Activated naive CD4-positive, alpha-beta T cell treated with anti-CD3 and anti-CD28 coated beads, Interleukin-2, amount 50 U/mL, for 24 hours (primary cell): ENCODE measurements around the gene ELP5.

Source experiments
- H3K27ac Mint-ChIP-seq: one replicate; pipeline ENCODE4 v1.8.0; 2021; ENCODE audit warnings: mild to moderate bottlenecking, mixed read lengths
- H3K27me3 Mint-ChIP-seq: one replicate; pipeline ENCODE4 v1.8.0; 2021; ENCODE audit warnings: mixed read lengths
- H3K36me3 Mint-ChIP-seq: one replicate; pipeline ENCODE4 v1.8.0; 2021; ENCODE audit warnings: mixed read lengths
- H3K4me1 Mint-ChIP-seq: one replicate; pipeline ENCODE4 v1.8.0; 2021; ENCODE audit warnings: mixed read lengths
- H3K4me3 Mint-ChIP-seq: one replicate; pipeline ENCODE4 v1.8.0; 2021; ENCODE audit warnings: mild to moderate bottlenecking, mixed read lengths
- H3K9me3 Mint-ChIP-seq: one replicate; pipeline ENCODE4 v1.8.0; 2021; ENCODE audit warnings: mixed read lengths

Gene ELP5

GRCh38 chr17:7281953-7282751 is 30.1 kb downstream of the ELP5 start:
- Mint-ChIP-seq H3K4me3 (peak overlapping the region; percentile 84), H3K27ac (no peak overlapping the region), H3K9me3 (no peaks in the 10 kb centered on the region), H3K36me3 (no peaks in the 10 kb centered on the region), H3K27me3 (peaks cover 9% of the 10 kb centered on the region), H3K4me1 (peaks cover 11% of the 10 kb centered on the region)

- Mint-ChIP-seq H3K9me3 (no peaks in the 10 kb centered on the region), H3K27ac (no peak overlapping the region), H3K27me3 (peaks cover 9% of the 10 kb centered on the region), H3K4me1 (peaks cover 11% of the 10 kb centered on the region), H3K4me3 (peak overlapping the region; percentile 5), H3K36me3 (no peaks in the 10 kb centered on the region)
Observed at GRCh38 chr17:7282752-7283321, 30.8 kb downstream of the ELP5 start.

- H3K27ac Mint-ChIP-seq: no peak overlapping the region
- peaks cover 9% of the 10 kb centered on the region for H3K27me3 Mint-ChIP-seq
- H3K4me1 Mint-ChIP-seq: peaks cover 11% of the 10 kb centered on the region
- no peak overlapping the region for H3K4me3 Mint-ChIP-seq
- H3K36me3 Mint-ChIP-seq: no peaks in the 10 kb centered on the region
- no peaks in the 10 kb centered on the region for H3K9me3 Mint-ChIP-seq
Observed at GRCh38 chr17:7283471-7284216, 31.6 kb downstream of the ELP5 start.

GRCh38 chr17:7284911-7285310 is 32.9 kb downstream of the ELP5 start:
- peaks cover 11% of the 10 kb centered on the region for H3K4me1 Mint-ChIP-seq
- H3K4me3 Mint-ChIP-seq: no peak overlapping the region
- no peaks in the 10 kb centered on the region for H3K9me3 Mint-ChIP-seq
- peaks cover 9% of the 10 kb centered on the region for H3K27me3 Mint-ChIP-seq
- no peaks in the 10 kb centered on the region for H3K36me3 Mint-ChIP-seq
- H3K27ac Mint-ChIP-seq: no peak overlapping the region

- Mint-ChIP-seq H3K4me3 (no peak overlapping the region), H3K27me3 (peaks cover 9% of the 10 kb centered on the region), H3K9me3 (no peaks in the 10 kb centered on the region), H3K27ac (no peak overlapping the region), H3K4me1 (peaks cover 11% of the 10 kb centered on the region), H3K36me3 (no peaks in the 10 kb centered on the region)
Observed at GRCh38 chr17:7285679-7286078, 33.7 kb downstream of the ELP5 start.

GRCh38 chr17:7289256-7290032 is 37.4 kb downstream of the ELP5 start:
- H3K27me3 Mint-ChIP-seq: peaks cover 2% of the 10 kb centered on the region
- no peaks in the 10 kb centered on the region for H3K9me3 Mint-ChIP-seq
- no peak overlapping the region for H3K27ac Mint-ChIP-seq
- H3K4me1 Mint-ChIP-seq: peaks cover 5% of the 10 kb centered on the region
- no peak overlapping the region for H3K4me3 Mint-ChIP-seq
- H3K36me3 Mint-ChIP-seq: no peaks in the 10 kb centered on the region

- H3K4me1 Mint-ChIP-seq: peaks cover 7% of the 10 kb centered on the region
- no peak overlapping the region for H3K4me3 Mint-ChIP-seq
- H3K36me3 Mint-ChIP-seq: no peaks in the 10 kb centered on the region
- no peaks in the 10 kb centered on the region for H3K9me3 Mint-ChIP-seq
- H3K27me3 Mint-ChIP-seq: peaks cover 4% of the 10 kb centered on the region
- H3K27ac Mint-ChIP-seq: no peak overlapping the region
Observed at GRCh38 chr17:7290166-7290565, 38.2 kb downstream of the ELP5 start.

- no peak overlapping the region for H3K4me3 Mint-ChIP-seq
- H3K4me1 Mint-ChIP-seq: peaks cover 11% of the 10 kb centered on the region
- H3K27me3 Mint-ChIP-seq: peaks cover 8% of the 10 kb centered on the region
- no peaks in the 10 kb centered on the region for H3K9me3 Mint-ChIP-seq
- H3K27ac Mint-ChIP-seq: no peak overlapping the region
- H3K36me3 Mint-ChIP-seq: no peaks in the 10 kb centered on the region
Observed at GRCh38 chr17:7290685-7291084, 38.7 kb downstream of the ELP5 start.

- H3K4me3 Mint-ChIP-seq: no peak overlapping the region
- peaks cover 8% of the 10 kb centered on the region for H3K27me3 Mint-ChIP-seq
- no peaks in the 10 kb centered on the region for H3K36me3 Mint-ChIP-seq
- no peak overlapping the region for H3K27ac Mint-ChIP-seq
- peaks cover 20% of the 10 kb centered on the region for H3K4me1 Mint-ChIP-seq
- H3K9me3 Mint-ChIP-seq: no peaks in the 10 kb centered on the region
Observed at GRCh38 chr17:7292194-7292593, 40.2 kb downstream of the ELP5 start.

GRCh38 chr17:7292729-7293128 is 40.7 kb downstream of the ELP5 start:
- no peaks in the 10 kb centered on the region for H3K36me3 Mint-ChIP-seq
- H3K27me3 Mint-ChIP-seq: peaks cover 8% of the 10 kb centered on the region
- H3K4me1 Mint-ChIP-seq: peaks cover 20% of the 10 kb centered on the region
- H3K27ac Mint-ChIP-seq: no peak overlapping the region
- no peaks in the 10 kb centered on the region for H3K9me3 Mint-ChIP-seq
- no peak overlapping the region for H3K4me3 Mint-ChIP-seq

GRCh38 chr17:7293159-7293558 is 41.1 kb downstream of the ELP5 start:
- H3K4me1 Mint-ChIP-seq: peaks cover 20% of the 10 kb centered on the region
- no peaks in the 10 kb centered on the region for H3K36me3 Mint-ChIP-seq
- no peaks in the 10 kb centered on the region for H3K9me3 Mint-ChIP-seq
- H3K27ac Mint-ChIP-seq: no peak overlapping the region
- H3K27me3 Mint-ChIP-seq: peaks cover 8% of the 10 kb centered on the region
- no peak overlapping the region for H3K4me3 Mint-ChIP-seq

GRCh38 chr17:7293816-7294613 is 42.0 kb downstream of the ELP5 start:
- H3K27ac Mint-ChIP-seq: no peak overlapping the region
- H3K4me1 Mint-ChIP-seq: peaks cover 20% of the 10 kb centered on the region
- no peaks in the 10 kb centered on the region for H3K9me3 Mint-ChIP-seq
- peaks cover 8% of the 10 kb centered on the region for H3K27me3 Mint-ChIP-seq
- H3K4me3 Mint-ChIP-seq: peak overlapping the region; percentile 59
- H3K36me3 Mint-ChIP-seq: no peaks in the 10 kb centered on the region

- Mint-ChIP-seq H3K27me3 (peaks cover 8% of the 10 kb centered on the region), H3K36me3 (no peaks in the 10 kb centered on the region), H3K4me1 (peaks cover 20% of the 10 kb centered on the region), H3K9me3 (no peaks in the 10 kb centered on the region), H3K4me3 (peak within 1 kb of the TSS; percentile 84), H3K27ac (peak within 1 kb of the TSS; percentile 51)
Observed at GRCh38 chr17:7294614-7295153, 42.7 kb downstream of the ELP5 start, which contains the start of gene YBX2. Gene YBX2, minus strand, starts transcription at chr17:7294639. Its CDS starts 139 bp downstream, at chr17:7294500.
